Tibial nerve (tissue), 4 donors: Measurements from ENCODE around the gene PPP1R3G.

Source experiments
- EP300 ChIP-seq, 2 donors: sonication (generic); formaldehyde crosslinking; IDR thresholded peaks; one replicate each; pipeline ENCODE4 v1.6.1; 2017; ENCODE audit warnings: antibody characterized with exemption in 2 of 2, mild to moderate bottlenecking in 1 of 2
- TF ChIP-seq, protein P1 (sequence below), 5 experiments: fragments of 200-600 bp in 3 of 5; fragments of 450-650 bp in 2 of 5; sonication (generic) in 3 of 5; IDR thresholded peaks; one replicate each; pipeline ENCODE4 v1.5.1; 2016 to 2019; ENCODE audit warnings: antibody characterized with exemption in 5 of 5, mild to moderate bottlenecking in 3 of 5, moderate library complexity in 2 of 5

DNA sequence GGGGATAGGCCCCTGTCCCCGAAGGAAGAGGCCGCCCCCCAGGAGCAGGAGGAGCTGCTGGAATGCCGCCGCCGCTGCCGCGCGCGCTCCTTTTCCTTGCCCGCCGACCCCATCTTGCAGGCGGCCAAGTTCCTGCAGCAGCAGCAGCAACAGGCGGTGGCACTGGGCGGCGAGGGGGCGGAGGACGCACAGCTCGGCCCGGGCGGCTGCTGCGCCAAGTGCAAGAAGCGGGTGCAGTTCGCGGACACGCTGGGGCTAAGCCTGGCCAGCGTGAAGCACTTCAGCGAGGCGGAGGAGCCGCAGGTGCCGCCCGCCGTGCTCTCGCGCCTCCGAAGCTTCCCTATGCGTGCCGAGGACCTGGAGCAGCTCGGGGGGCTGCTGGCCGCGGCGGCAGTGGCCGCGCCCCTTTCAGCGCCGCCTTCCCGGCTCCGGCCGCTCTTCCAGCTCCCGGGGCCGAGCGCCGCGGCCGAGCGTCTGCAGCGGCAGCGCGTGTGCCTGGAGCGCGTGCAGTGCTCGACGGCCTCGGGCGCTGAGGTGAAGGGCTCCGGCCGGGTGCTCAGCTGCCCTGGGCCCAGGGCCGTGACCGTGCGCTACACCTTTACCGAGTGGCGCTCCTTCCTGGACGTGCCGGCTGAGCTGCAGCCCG lies 630 bp downstream of the PPP1R3G start:
- TF ChIP-seq, protein P1, sequence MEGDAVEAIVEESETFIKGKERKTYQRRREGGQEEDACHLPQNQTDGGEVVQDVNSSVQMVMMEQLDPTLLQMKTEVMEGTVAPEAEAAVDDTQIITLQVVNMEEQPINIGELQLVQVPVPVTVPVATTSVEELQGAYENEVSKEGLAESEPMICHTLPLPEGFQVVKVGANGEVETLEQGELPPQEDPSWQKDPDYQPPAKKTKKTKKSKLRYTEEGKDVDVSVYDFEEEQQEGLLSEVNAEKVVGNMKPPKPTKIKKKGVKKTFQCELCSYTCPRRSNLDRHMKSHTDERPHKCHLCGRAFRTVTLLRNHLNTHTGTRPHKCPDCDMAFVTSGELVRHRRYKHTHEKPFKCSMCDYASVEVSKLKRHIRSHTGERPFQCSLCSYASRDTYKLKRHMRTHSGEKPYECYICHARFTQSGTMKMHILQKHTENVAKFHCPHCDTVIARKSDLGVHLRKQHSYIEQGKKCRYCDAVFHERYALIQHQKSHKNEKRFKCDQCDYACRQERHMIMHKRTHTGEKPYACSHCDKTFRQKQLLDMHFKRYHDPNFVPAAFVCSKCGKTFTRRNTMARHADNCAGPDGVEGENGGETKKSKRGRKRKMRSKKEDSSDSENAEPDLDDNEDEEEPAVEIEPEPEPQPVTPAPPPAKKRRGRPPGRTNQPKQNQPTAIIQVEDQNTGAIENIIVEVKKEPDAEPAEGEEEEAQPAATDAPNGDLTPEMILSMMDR (IDR thresholded peaks at IDR 0.05) = no peak
- TF ChIP-seq EP300 (IDR thresholded peaks at IDR 0.05) = no peak
